Activated T-helper 1 cell treated with anti-CD3 and anti-CD28 coated beads, Interleukin-2, amount 50 U/mL, for 16 hours (primary cell): ENCODE data around the gene SMIM43.
"Not testable (repeated sequence)": the region's sequence is repeated elsewhere in the genome, so short reads cannot be mapped to it uniquely, and the experiment has no call there.

Experiments
- DNase-seq, 2 donors: peaks; one replicate each; pipeline ENCODE4 v3.0.0-alpha.2; 2020; ENCODE audit warnings: low read depth in 1 of 2, low spot score in 1 of 2

The SMIM43 gene

GRCh38 chr4:121784401-121784800 lies 19.4 kb upstream of the SMIM43 start:
- no peak for DNase-seq

- DNase-seq, result no peak
These were observed 18.2 kb upstream of the SMIM43 start for GRCh38 chr4:121783210-121783609.

- no peak for DNase-seq
These were observed 14.1 kb upstream of the SMIM43 start for GRCh38 chr4:121778991-121779628.

- no peak for DNase-seq
These were observed 12.7 kb upstream of the SMIM43 start for GRCh38 chr4:121777625-121778024.

GRCh38 chr4:121776610-121777401 lies 11.8 kb upstream of the SMIM43 start:
- DNase-seq, result no peak

- DNase-seq, result no peak
These were observed 8.9 kb upstream of the SMIM43 start for GRCh38 chr4:121773883-121774282.

- DNase-seq, result no peak
These were observed 6.9 kb upstream of the SMIM43 start for GRCh38 chr4:121771869-121772268.

- DNase-seq, result no peak
These were observed 4.4 kb upstream of the SMIM43 start for GRCh38 chr4:121769341-121769740.

GRCh38 chr4:121767166-121767565 lies 2.2 kb upstream of the SMIM43 start:
- DNase-seq, result no peak

GRCh38 chr4:121765971-121766538 lies 1.1 kb upstream of the SMIM43 start:
- no peak for DNase-seq

- DNase-seq, result no peak
These were observed 373 bp upstream of the SMIM43 start for GRCh38 chr4:121765368-121765705.

GRCh38 chr4:121764303-121764701 lies 662 bp downstream of the SMIM43 start:
- DNase-seq, result no peak

GRCh38 chr4:121760205-121760604 lies 4.8 kb downstream of the SMIM43 start:
- DNase-seq, result no peak

- no peak for DNase-seq
These were observed 5.9 kb downstream of the SMIM43 start for GRCh38 chr4:121758925-121759568.

- not testable (repeated sequence) for DNase-seq
These were observed 12.8 kb downstream of the SMIM43 start for GRCh38 chr4:121752142-121752541.

GRCh38 chr4:121749225-121749624 lies 15.7 kb downstream of the SMIM43 start:
- DNase-seq, result no peak

GRCh38 chr4:121742794-121743193 lies 22.2 kb downstream of the SMIM43 start:
- DNase-seq, result no peak

- no peak for DNase-seq
These were observed 23.2 kb downstream of the SMIM43 start for GRCh38 chr4:121741751-121742150.

GRCh38 chr4:121740796-121741409 lies 24.1 kb downstream of the SMIM43 start:
- no peak for DNase-seq

- no peak for DNase-seq
These were observed 25.4 kb downstream of the SMIM43 start for GRCh38 chr4:121739575-121739974.

GRCh38 chr4:121738780-121739535 lies 26.0 kb downstream of the SMIM43 start:
- DNase-seq, result no peak
